ENCODE results near the gene MARCHF2. TPM values are rescaled to one million over a fixed set of nuclear protein-coding genes. Genes with fewer than 3 reads are reported as not detected.

Gene MARCHF2
- polyA plus RNA-seq, 1 donor from 2014 or later, result 67.9 TPM

- Histone ChIP-seq H3K4me2 (ENCODE audit: low read length) (no peak overlapping the region), H3K9me3 (ENCODE audit: low read length) (no peaks in the 10 kb centered on the region), H3K9ac (ENCODE audit: low read length) (no peak overlapping the region), H3K9me2 (ENCODE audit: insufficient read depth, low read length) (no peaks in the 10 kb centered on the region), H3K79me2 (replicated peaks; ENCODE audit: insufficient read depth, low read length) (no peaks in the 10 kb centered on the region), H3K27me3 (ENCODE audit: insufficient read depth, low read depth, low read length) (no peaks in the 10 kb centered on the region), H3K36me3 (ENCODE audit: insufficient read depth, low read length) (no peaks in the 10 kb centered on the region), H2AFZ (ENCODE audit: low read depth, low read length) (no peak overlapping the region), H4K20me1 (ENCODE audit: insufficient read depth) (no peaks in the 10 kb centered on the region), H3K4me3 (ENCODE audit: low read length) (no peak overlapping the region), H3F3A (ENCODE audit: insufficient read depth, low read length, poor library complexity, severe bottlenecking) (no peaks in the 10 kb centered on the region), H3K27ac (ENCODE audit: low read length) (no peak overlapping the region)
- TF ChIP-seq MXI1 (conservative IDR thresholded peaks at IDR 0.05; ENCODE audit: poor library complexity, severe bottlenecking), result no peak
- no peak for TF ChIP-seq SMC3 (conservative IDR thresholded peaks at IDR 0.05; ENCODE audit: poor library complexity)
Observed at GRCh38 chr19:8429826-8430225, 16.7 kb downstream of the MARCHF2 start.

GRCh38 chr19:8430650-8431049 lies 17.5 kb downstream of the MARCHF2 start:
- H4K20me1 ChIP-seq (ENCODE audit: insufficient read depth), result no peaks in the 10 kb centered on the region
- no peaks in the 10 kb centered on the region for H3K9me3 ChIP-seq (ENCODE audit: low read length)
- no peaks in the 10 kb centered on the region for H3F3A ChIP-seq (ENCODE audit: insufficient read depth, low read length, poor library complexity, severe bottlenecking)
- TF ChIP-seq REST (IDR thresholded peaks at IDR 0.05; ENCODE audit: borderline replicate concordance) (no peak), RAD21 (conservative IDR thresholded peaks at IDR 0.05) (no peak), MXI1 (conservative IDR thresholded peaks at IDR 0.05; ENCODE audit: poor library complexity, severe bottlenecking) (no peak), EZH2 (IDR thresholded peaks at IDR 0.05; ENCODE audit: borderline replicate concordance, insufficient read depth, low read length, poor library complexity, severe bottlenecking) (no peak), TAF1 (IDR thresholded peaks at IDR 0.05; ENCODE audit: low read depth) (no peak), CTCF (IDR thresholded peaks at IDR 0.05; ENCODE audit: poor library complexity, severe bottlenecking) (no peak), EP300 (conservative IDR thresholded peaks at IDR 0.05; ENCODE audit: poor library complexity, severe bottlenecking) (no peak), SMC3 (conservative IDR thresholded peaks at IDR 0.05; ENCODE audit: poor library complexity) (no peak), POLR2AphosphoS5 (IDR thresholded peaks at IDR 0.05) (no peak)
- no peaks in the 10 kb centered on the region for H3K79me2 ChIP-seq (replicated peaks; ENCODE audit: insufficient read depth, low read length)
- H2AFZ ChIP-seq (ENCODE audit: low read depth, low read length), result no peak overlapping the region
- H3K27ac ChIP-seq (ENCODE audit: low read length), result no peak overlapping the region
- H3K4me3 ChIP-seq (ENCODE audit: low read length), result no peak overlapping the region
- H3K27me3 ChIP-seq (ENCODE audit: insufficient read depth, low read depth, low read length), result no peaks in the 10 kb centered on the region
- H3K36me3 ChIP-seq (ENCODE audit: insufficient read depth, low read length), result no peaks in the 10 kb centered on the region
- H3K9me2 ChIP-seq (ENCODE audit: insufficient read depth, low read length), result no peaks in the 10 kb centered on the region
- H3K9ac ChIP-seq (ENCODE audit: low read length), result no peak overlapping the region
- H3K4me2 ChIP-seq (ENCODE audit: low read length), result no peak overlapping the region

GRCh38 chr19:8438236-8438635 lies 25.1 kb downstream of the MARCHF2 start:
- H3K9ac ChIP-seq (ENCODE audit: low read length), result no peak overlapping the region
- H3K36me3 ChIP-seq (ENCODE audit: insufficient read depth, low read length), result no peaks in the 10 kb centered on the region
- H3K9me2 ChIP-seq (ENCODE audit: insufficient read depth, low read length), result no peaks in the 10 kb centered on the region
- H3K27ac ChIP-seq (ENCODE audit: low read length), result no peak overlapping the region
- no peaks in the 10 kb centered on the region for H4K20me1 ChIP-seq (ENCODE audit: insufficient read depth)
- no peak overlapping the region for H3K4me2 ChIP-seq (ENCODE audit: low read length)
- no peak overlapping the region for H2AFZ ChIP-seq (ENCODE audit: low read depth, low read length)
- no peaks in the 10 kb centered on the region for H3K27me3 ChIP-seq (ENCODE audit: insufficient read depth, low read depth, low read length)
- H3K9me3 ChIP-seq (ENCODE audit: low read length), result no peaks in the 10 kb centered on the region
- TF ChIP-seq REST (IDR thresholded peaks at IDR 0.05; ENCODE audit: borderline replicate concordance), result no peak
- no peak for TF ChIP-seq CTCF (IDR thresholded peaks at IDR 0.05; ENCODE audit: poor library complexity, severe bottlenecking)
- no peak for TF ChIP-seq EP300 (conservative IDR thresholded peaks at IDR 0.05; ENCODE audit: poor library complexity, severe bottlenecking)
- TF ChIP-seq EZH2 (IDR thresholded peaks at IDR 0.05; ENCODE audit: borderline replicate concordance, insufficient read depth, low read length, poor library complexity, severe bottlenecking), result no peak
- TF ChIP-seq SMC3 (conservative IDR thresholded peaks at IDR 0.05; ENCODE audit: poor library complexity), result no peak
- TF ChIP-seq RAD21 (conservative IDR thresholded peaks at IDR 0.05), result no peak
- no peak for TF ChIP-seq POLR2AphosphoS5 (IDR thresholded peaks at IDR 0.05)
- no peak for TF ChIP-seq TAF1 (IDR thresholded peaks at IDR 0.05; ENCODE audit: low read depth)
- TF ChIP-seq MXI1 (conservative IDR thresholded peaks at IDR 0.05; ENCODE audit: poor library complexity, severe bottlenecking), result no peak
- no peaks in the 10 kb centered on the region for H3F3A ChIP-seq (ENCODE audit: insufficient read depth, low read length, poor library complexity, severe bottlenecking)
- H3K79me2 ChIP-seq (replicated peaks; ENCODE audit: insufficient read depth, low read length), result no peaks in the 10 kb centered on the region
- no peak overlapping the region for H3K4me3 ChIP-seq (ENCODE audit: low read length)

All from neural cell (in vitro differentiated cells).